Activated CD4-positive, alpha-beta memory T cell treated with anti-CD3 and anti-CD28 coated beads, Interleukin-2, amount 10 ng/mL, durations not matched to agents 7 days and 5 days (primary cell): ENCODE measurements around the gene KRT9. TPM values are rescaled to one million over a fixed set of nuclear protein-coding genes. Genes with fewer than 3 reads are reported as not detected.
"Not testable (repeated sequence)": the region's sequence is repeated elsewhere in the genome, so short reads cannot be mapped to it uniquely, and the experiment has no call there.

Experiments used
- CTCF ChIA-PET: fragments of 350-600 bp; sonication (Branson Sonifier 250); formaldehyde crosslinking; loops from one replicate; lab custom pipeline; 2021; ENCODE audit warnings: antibody characterized with exemption, inconsistent platforms; lab: Charles Lee
- POLR2A ChIA-PET: fragments of 350-600 bp; sonication (Branson Sonifier 250); formaldehyde crosslinking; loops from one replicate; lab custom pipeline; 2021; ENCODE audit warnings: antibody characterized with exemption; lab: Charles Lee
- DNase-seq: peaks from one replicate; pipeline ENCODE4 v3.0.0-alpha.2; 2020
- H3K27ac Mint-ChIP-seq: one replicate; pipeline ENCODE4 v1.8.0; 2021; ENCODE audit warnings: mild to moderate bottlenecking, mixed read lengths
- H3K27me3 Mint-ChIP-seq: one replicate; pipeline ENCODE4 v1.8.0; 2021; ENCODE audit warnings: mixed read lengths
- H3K36me3 Mint-ChIP-seq: one replicate; pipeline ENCODE4 v1.8.0; 2021; ENCODE audit warnings: low read depth, mixed read lengths
- H3K4me1 Mint-ChIP-seq: one replicate; pipeline ENCODE4 v1.8.0; 2021; ENCODE audit warnings: mixed read lengths
- H3K4me3 Mint-ChIP-seq: one replicate; pipeline ENCODE4 v1.8.0; 2021; ENCODE audit warnings: mild to moderate bottlenecking, mixed read lengths
- H3K9me3 Mint-ChIP-seq: one replicate; pipeline ENCODE4 v1.8.0; 2021; ENCODE audit warnings: mixed read lengths
- total RNA-seq, 2 experiments: library from RNA; stranded (reverse); gene quantifications; one replicate each; pipeline ENCODE4 v1.2.3, GENCODE V29; 2021

The KRT9 gene
- total RNA-seq, 2 experiments from 2014 or later = not detected

- no peak for DNase-seq
- no peak overlapping the region for H3K27ac Mint-ChIP-seq
- H3K27me3 Mint-ChIP-seq = peaks cover 13% of the 10 kb centered on the region
- POLR2A ChIA-PET = no interaction called here
- H3K4me1 Mint-ChIP-seq = peaks cover 1% of the 10 kb centered on the region
- no peaks in the 10 kb centered on the region for H3K9me3 Mint-ChIP-seq
- CTCF ChIA-PET = interaction anchor here (0.6 to 1.3 kb wide), 2 partner anchors 43 to 63 kb away, joined by 3 to 4 read pairs; no protein-coding TSS in a partner anchor
- H3K36me3 Mint-ChIP-seq = no peaks in the 10 kb centered on the region
- H3K4me3 Mint-ChIP-seq = no peak overlapping the region
Observed at GRCh38 chr17:41592601-41593305, 20.9 kb upstream of the KRT9 start.

- Mint-ChIP-seq H3K9me3 (no peaks in the 10 kb centered on the region), H3K4me1 (peaks cover 1% of the 10 kb centered on the region), H3K27me3 (peaks cover 6% of the 10 kb centered on the region), H3K4me3 (no peak overlapping the region), H3K36me3 (no peaks in the 10 kb centered on the region), H3K27ac (no peak overlapping the region)
- ChIA-PET POLR2A (no interaction called here), CTCF (no interaction called here)
- no peak for DNase-seq
Observed at GRCh38 chr17:41589301-41589700, 17.4 kb upstream of the KRT9 start.

GRCh38 chr17:41588126-41588810 lies 16.4 kb upstream of the KRT9 start:
- H3K36me3 Mint-ChIP-seq = no peaks in the 10 kb centered on the region
- no peak for DNase-seq
- H3K4me3 Mint-ChIP-seq = no peak overlapping the region
- no peak overlapping the region for H3K27ac Mint-ChIP-seq
- ChIA-PET CTCF (no interaction called here), POLR2A (no interaction called here)
- H3K4me1 Mint-ChIP-seq = peaks cover 1% of the 10 kb centered on the region
- peaks cover 6% of the 10 kb centered on the region for H3K27me3 Mint-ChIP-seq
- no peaks in the 10 kb centered on the region for H3K9me3 Mint-ChIP-seq

GRCh38 chr17:41586863-41587495 lies 15.1 kb upstream of the KRT9 start, which contains the start of gene KRT14:
Gene KRT14 (minus strand): TSS chr17:41586895. CDS start chr17:41586834, 61 bp downstream.
- Mint-ChIP-seq H3K27me3 (peaks cover 6% of the 10 kb centered on the region), H3K27ac (no peak within 1 kb of the TSS), H3K4me1 (peaks cover 1% of the 10 kb centered on the region), H3K4me3 (no peak within 1 kb of the TSS), H3K9me3 (no peaks in the 10 kb centered on the region), H3K36me3 (no peaks in the 10 kb centered on the region)
- no peak for DNase-seq
- ChIA-PET POLR2A (interaction anchor here (0.5 kb wide), 1 partner anchor 16 kb away, joined by 3 read pairs; no protein-coding TSS in a partner anchor), CTCF (no interaction called here)

- Mint-ChIP-seq H3K27ac (no peak overlapping the region), H3K4me1 (peaks cover 1% of the 10 kb centered on the region), H3K27me3 (peaks cover 12% of the 10 kb centered on the region), H3K36me3 (no peaks in the 10 kb centered on the region), H3K4me3 (no peak overlapping the region), H3K9me3 (no peaks in the 10 kb centered on the region)
- POLR2A ChIA-PET = no interaction called here
- CTCF ChIA-PET = no interaction called here
- DNase-seq = no peak
Observed at GRCh38 chr17:41585301-41586056, 13.6 kb upstream of the KRT9 start.

- POLR2A ChIA-PET, H3K27ac Mint-ChIP-seq, DNase-seq, H3K9me3 Mint-ChIP-seq, CTCF ChIA-PET, H3K4me1 Mint-ChIP-seq, H3K4me3 Mint-ChIP-seq, H3K36me3 Mint-ChIP-seq: not testable (repeated sequence)
- peaks cover 10% of the 10 kb centered on the region for H3K27me3 Mint-ChIP-seq
Observed at GRCh38 chr17:41584331-41584927, 12.6 kb upstream of the KRT9 start.

- H3K4me3 Mint-ChIP-seq = no peak overlapping the region
- ChIA-PET POLR2A (no interaction called here), CTCF (no interaction called here)
- no peak for DNase-seq
- H3K27ac Mint-ChIP-seq = no peak overlapping the region
- H3K4me1 Mint-ChIP-seq = no peaks in the 10 kb centered on the region
- peaks cover 13% of the 10 kb centered on the region for H3K27me3 Mint-ChIP-seq
- no peaks in the 10 kb centered on the region for H3K9me3 Mint-ChIP-seq
- no peaks in the 10 kb centered on the region for H3K36me3 Mint-ChIP-seq
Observed at GRCh38 chr17:41583137-41584127, 11.6 kb upstream of the KRT9 start.

- H3K4me1 Mint-ChIP-seq, H3K4me3 Mint-ChIP-seq, H3K36me3 Mint-ChIP-seq, POLR2A ChIA-PET, H3K9me3 Mint-ChIP-seq, H3K27ac Mint-ChIP-seq, DNase-seq: not testable (repeated sequence)
- CTCF ChIA-PET = interaction anchor here (1.4 to 2.3 kb wide), 4 partner anchors 33 to 83 kb away, joined by 3 to 11 read pairs (median 6); no protein-coding TSS in a partner anchor
- peaks cover 21% of the 10 kb centered on the region for H3K27me3 Mint-ChIP-seq
Observed at GRCh38 chr17:41582061-41582968, 10.5 kb upstream of the KRT9 start.

GRCh38 chr17:41581366-41582060 lies 9.7 kb upstream of the KRT9 start:
- ChIA-PET POLR2A (no interaction called here), CTCF (interaction anchor here (1.4 to 2.3 kb wide), 4 partner anchors 33 to 84 kb away, joined by 3 to 11 read pairs (median 6); no protein-coding TSS in a partner anchor)
- Mint-ChIP-seq H3K27me3 (peaks cover 23% of the 10 kb centered on the region), H3K27ac (no peak overlapping the region), H3K4me1 (no peaks in the 10 kb centered on the region), H3K4me3 (no peak overlapping the region), H3K36me3 (no peaks in the 10 kb centered on the region), H3K9me3 (no peaks in the 10 kb centered on the region)
- no peak for DNase-seq

GRCh38 chr17:41580687-41581365 lies 9.0 kb upstream of the KRT9 start:
- no peak overlapping the region for H3K4me3 Mint-ChIP-seq
- H3K27ac Mint-ChIP-seq = no peak overlapping the region
- DNase-seq = no peak
- POLR2A ChIA-PET = no interaction called here
- no peaks in the 10 kb centered on the region for H3K9me3 Mint-ChIP-seq
- no peaks in the 10 kb centered on the region for H3K4me1 Mint-ChIP-seq
- no peaks in the 10 kb centered on the region for H3K36me3 Mint-ChIP-seq
- peaks cover 23% of the 10 kb centered on the region for H3K27me3 Mint-ChIP-seq
- CTCF ChIA-PET = interaction anchor here (1.4 to 2.3 kb wide), 4 partner anchors 32 to 85 kb away, joined by 3 to 11 read pairs (median 6); no protein-coding TSS in a partner anchor
